GM23338 (cell line): ENCODE measurements around the gene PRKCD. TPM values are rescaled to one million over a fixed set of nuclear protein-coding genes. Genes with fewer than 3 reads are reported as not detected.

Experiments used
- ATAC-seq: fragments of 200-7000 bp; cut with Tn5 transposase; 3 replicates; pipeline ENCODE4 v1.9.1; 2020
- DNase-seq: peaks from one replicate; pipeline ENCODE4 v3.0.0-alpha.2; 2015; ENCODE audit warnings: low spot score
- H2AFZ ChIP-seq: fragments of 200-600 bp; sonication (generic); 2 replicates; pipeline ENCODE4 v1.8.0; 2016; ENCODE audit warnings: antibody characterized with exemption, mild to moderate bottlenecking, moderate library complexity
- H3F3A ChIP-seq: fragments of 200-600 bp; sonication (generic); replicated peaks from 2 replicates; pipeline ENCODE4 v1.8.0; 2017; ENCODE audit warnings: antibody characterized with exemption, mixed run types, low read depth
- H3K27ac ChIP-seq: fragments of 200-600 bp; sonication (generic); 2 replicates; pipeline ENCODE4 v1.6.1; 2016; ENCODE audit warnings: low read depth
- H3K27me3 ChIP-seq: fragments of 200-600 bp; sonication (generic); 2 replicates; pipeline ENCODE4 v1.8.0; 2016; ENCODE audit warnings: mild to moderate bottlenecking, mixed run types, moderate library complexity; ENCODE audit not compliant: insufficient read depth
- H3K36me3 ChIP-seq: fragments of 200-600 bp; sonication (generic); 2 replicates; pipeline ENCODE4 v1.8.0; 2016; ENCODE audit warnings: mild to moderate bottlenecking; ENCODE audit not compliant: insufficient read depth
- H3K4me1 ChIP-seq: fragments of 200-600 bp; sonication (generic); 2 replicates; pipeline ENCODE4 v1.8.0; 2016; ENCODE audit warnings: mild to moderate bottlenecking, moderate library complexity; ENCODE audit not compliant: insufficient read depth
- H3K4me2 ChIP-seq: fragments of 200-600 bp; sonication (generic); 2 replicates; pipeline ENCODE4 v1.7.1; 2017; ENCODE audit warnings: mixed run types
- H3K4me3 ChIP-seq: fragments of 200-600 bp; sonication (generic); 2 replicates; pipeline ENCODE4 v1.6.1; 2016; ENCODE audit warnings: mixed run types
- H3K79me2 ChIP-seq: fragments of 200-600 bp; sonication (generic); replicated peaks from 2 replicates; pipeline ENCODE4 v1.8.0; 2017; ENCODE audit warnings: mild to moderate bottlenecking; ENCODE audit not compliant: insufficient read depth
- H3K9me2 ChIP-seq: fragments of 200-600 bp; sonication (generic); 2 replicates; pipeline ENCODE4 v1.8.0; 2017; ENCODE audit not compliant: insufficient read depth
- H4K20me1 ChIP-seq: fragments of 200-600 bp; sonication (generic); replicated peaks from 2 replicates; pipeline ENCODE4 v1.8.0; 2017; ENCODE audit warnings: mild to moderate bottlenecking; ENCODE audit not compliant: insufficient read depth
- H3K27ac Mint-ChIP-seq: 2 replicates; pipeline ENCODE4 v1.8.0; 2020; ENCODE audit warnings: inconsistent platforms, mild to moderate bottlenecking, moderate library complexity, mixed read lengths
- H3K27me3 Mint-ChIP-seq: 3 replicates; pipeline ENCODE4 v1.8.0; 2022; ENCODE audit warnings: low read depth, mild to moderate bottlenecking, moderate library complexity, mixed read lengths, inconsistent platforms; ENCODE audit not compliant: insufficient read depth, poor library complexity
- H3K36me3 Mint-ChIP-seq: 3 replicates; pipeline ENCODE4 v1.8.0; 2021; ENCODE audit warnings: low read depth, mild to moderate bottlenecking, inconsistent platforms, moderate library complexity, mixed read lengths
- H3K4me1 Mint-ChIP-seq: 3 replicates; pipeline ENCODE4 v1.8.0; 2020; ENCODE audit warnings: mild to moderate bottlenecking, inconsistent platforms, mixed read lengths
- H3K4me3 Mint-ChIP-seq: 3 replicates; pipeline ENCODE4 v1.8.0; 2021; ENCODE audit warnings: moderate library complexity, mild to moderate bottlenecking, inconsistent platforms, mixed read lengths
- H3K9me3 Mint-ChIP-seq: 3 replicates; pipeline ENCODE4 v1.8.0; 2020; ENCODE audit warnings: moderate library complexity, mild to moderate bottlenecking, inconsistent platforms, mixed read lengths
- CREB1 ChIP-seq: fragments of 250-450 bp; sonication (Bioruptor Pico); IDR thresholded peaks from 2 replicates; pipeline ENCODE4 v1.5.0; 2020; ENCODE audit warnings: low read depth, mild to moderate bottlenecking, moderate library complexity
- EZH2phosphoT487 ChIP-seq: fragments of 200-600 bp; sonication (generic); IDR thresholded peaks from one replicate; pipeline ENCODE4 v1.8.1; 2018; ENCODE audit warnings: antibody characterized with exemption; ENCODE audit not compliant: unreplicated experiment
- JUNB ChIP-seq: IDR thresholded peaks from one replicate; pipeline ENCODE4 v1.6.1; 2016; ENCODE audit warnings: antibody characterized with exemption; ENCODE audit not compliant: unreplicated experiment
- STAT1 ChIP-seq: IDR thresholded peaks from one replicate; pipeline ENCODE4 v1.6.1; 2016; ENCODE audit warnings: antibody characterized with exemption; ENCODE audit not compliant: unreplicated experiment
- ZNF114 ChIP-seq: fragments of 250-450 bp; sonication (Bioruptor Pico); IDR thresholded peaks from 2 replicates; pipeline ENCODE4 v1.5.0; 2020; ENCODE audit warnings: mild to moderate bottlenecking, moderate library complexity
- ZNF331 ChIP-seq: fragments of 250-450 bp; sonication (Bioruptor Pico); IDR thresholded peaks from 2 replicates; pipeline ENCODE4 v1.5.0; 2020; ENCODE audit warnings: low read depth, mild to moderate bottlenecking, moderate library complexity
- polyA plus RNA-seq: library from polyadenylated mRNA; unstranded; fragments of >200 nt; fragmentation: Nextera tagmentation; extraction: Ambion mirVana; gene quantifications from 2 replicates; pipeline ENCODE4 v1.2.1, GENCODE V29; 2016
- total RNA-seq: library from RNA; depleted of rRNA; stranded (reverse); fragments of >200 nt; shearing (Covaris generic); gene quantifications from 2 replicates; pipeline ENCODE4 v1.2.3, GENCODE V29; 2014
- TF ChIP-seq, protein P1 (sequence below): IDR thresholded peaks from one replicate; pipeline ENCODE4 v1.6.1; 2018; ENCODE audit warnings: antibody characterized with exemption; ENCODE audit not compliant: unreplicated experiment
- TF ChIP-seq, protein P2 (sequence below), 2 experiments: fragments of 200-600 bp in 1 of 2; sonication (generic) in 1 of 2; conservative IDR thresholded peaks; 2 replicates each; pipeline versions ENCODE4 v1.5.1 to v1.6.1; 2016 to 2017; ENCODE audit warnings: antibody characterized with exemption in 2 of 2, low read depth in 2 of 2, mild to moderate bottlenecking in 2 of 2, moderate library complexity in 1 of 2
- TF ChIP-seq, protein P3 (sequence below): fragments of 250-450 bp; sonication (Bioruptor Pico); IDR thresholded peaks from 2 replicates; pipeline ENCODE4 v1.5.0; 2020; ENCODE audit warnings: mild to moderate bottlenecking, moderate library complexity

PRKCD gene
- total and polyA plus RNA-seq, 2 experiments from 2014 or later, result 11.3 to 11.8 TPM

DNA sequence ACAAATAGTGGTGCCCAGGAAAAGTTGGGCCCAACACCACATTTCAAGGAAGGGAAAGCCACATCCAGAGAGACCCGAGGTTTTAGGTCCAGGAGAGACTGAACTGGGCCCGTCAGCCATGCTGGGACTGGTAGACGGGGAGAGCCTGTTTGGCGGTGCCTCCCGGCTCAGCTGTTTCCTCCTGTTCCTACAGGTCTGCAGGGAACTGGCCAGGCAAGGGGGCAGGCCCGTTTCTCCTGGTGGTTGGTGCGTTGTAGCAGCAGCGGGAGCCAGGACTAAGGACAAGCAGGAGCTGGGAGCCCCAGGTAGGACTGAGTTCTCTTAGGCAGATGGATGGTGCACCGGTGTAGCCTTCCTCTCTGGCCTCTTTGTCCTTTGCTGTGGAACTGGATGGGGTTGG lies 3.9 kb downstream of the PRKCD start:
- H3K4me3 ChIP-seq, result no peak overlapping the region
- TF ChIP-seq JUNB, result no peak
- TF ChIP-seq ZNF114 (CRISPR knock-in tag), result no peak
- TF ChIP-seq ZNF331 (CRISPR knock-in tag), result no peak
- no peak for TF ChIP-seq EZH2phosphoT487
- TF ChIP-seq, protein P1, sequence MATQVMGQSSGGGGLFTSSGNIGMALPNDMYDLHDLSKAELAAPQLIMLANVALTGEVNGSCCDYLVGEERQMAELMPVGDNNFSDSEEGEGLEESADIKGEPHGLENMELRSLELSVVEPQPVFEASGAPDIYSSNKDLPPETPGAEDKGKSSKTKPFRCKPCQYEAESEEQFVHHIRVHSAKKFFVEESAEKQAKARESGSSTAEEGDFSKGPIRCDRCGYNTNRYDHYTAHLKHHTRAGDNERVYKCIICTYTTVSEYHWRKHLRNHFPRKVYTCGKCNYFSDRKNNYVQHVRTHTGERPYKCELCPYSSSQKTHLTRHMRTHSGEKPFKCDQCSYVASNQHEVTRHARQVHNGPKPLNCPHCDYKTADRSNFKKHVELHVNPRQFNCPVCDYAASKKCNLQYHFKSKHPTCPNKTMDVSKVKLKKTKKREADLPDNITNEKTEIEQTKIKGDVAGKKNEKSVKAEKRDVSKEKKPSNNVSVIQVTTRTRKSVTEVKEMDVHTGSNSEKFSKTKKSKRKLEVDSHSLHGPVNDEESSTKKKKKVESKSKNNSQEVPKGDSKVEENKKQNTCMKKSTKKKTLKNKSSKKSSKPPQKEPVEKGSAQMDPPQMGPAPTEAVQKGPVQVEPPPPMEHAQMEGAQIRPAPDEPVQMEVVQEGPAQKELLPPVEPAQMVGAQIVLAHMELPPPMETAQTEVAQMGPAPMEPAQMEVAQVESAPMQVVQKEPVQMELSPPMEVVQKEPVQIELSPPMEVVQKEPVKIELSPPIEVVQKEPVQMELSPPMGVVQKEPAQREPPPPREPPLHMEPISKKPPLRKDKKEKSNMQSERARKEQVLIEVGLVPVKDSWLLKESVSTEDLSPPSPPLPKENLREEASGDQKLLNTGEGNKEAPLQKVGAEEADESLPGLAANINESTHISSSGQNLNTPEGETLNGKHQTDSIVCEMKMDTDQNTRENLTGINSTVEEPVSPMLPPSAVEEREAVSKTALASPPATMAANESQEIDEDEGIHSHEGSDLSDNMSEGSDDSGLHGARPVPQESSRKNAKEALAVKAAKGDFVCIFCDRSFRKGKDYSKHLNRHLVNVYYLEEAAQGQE, result no peak
- TF ChIP-seq, protein P2, sequence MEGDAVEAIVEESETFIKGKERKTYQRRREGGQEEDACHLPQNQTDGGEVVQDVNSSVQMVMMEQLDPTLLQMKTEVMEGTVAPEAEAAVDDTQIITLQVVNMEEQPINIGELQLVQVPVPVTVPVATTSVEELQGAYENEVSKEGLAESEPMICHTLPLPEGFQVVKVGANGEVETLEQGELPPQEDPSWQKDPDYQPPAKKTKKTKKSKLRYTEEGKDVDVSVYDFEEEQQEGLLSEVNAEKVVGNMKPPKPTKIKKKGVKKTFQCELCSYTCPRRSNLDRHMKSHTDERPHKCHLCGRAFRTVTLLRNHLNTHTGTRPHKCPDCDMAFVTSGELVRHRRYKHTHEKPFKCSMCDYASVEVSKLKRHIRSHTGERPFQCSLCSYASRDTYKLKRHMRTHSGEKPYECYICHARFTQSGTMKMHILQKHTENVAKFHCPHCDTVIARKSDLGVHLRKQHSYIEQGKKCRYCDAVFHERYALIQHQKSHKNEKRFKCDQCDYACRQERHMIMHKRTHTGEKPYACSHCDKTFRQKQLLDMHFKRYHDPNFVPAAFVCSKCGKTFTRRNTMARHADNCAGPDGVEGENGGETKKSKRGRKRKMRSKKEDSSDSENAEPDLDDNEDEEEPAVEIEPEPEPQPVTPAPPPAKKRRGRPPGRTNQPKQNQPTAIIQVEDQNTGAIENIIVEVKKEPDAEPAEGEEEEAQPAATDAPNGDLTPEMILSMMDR (conservative IDR thresholded peaks at IDR 0.05; ENCODE audit: low read depth in 2 of 2), result no peak
- TF ChIP-seq STAT1, result no peak
- TF ChIP-seq, protein P3, sequence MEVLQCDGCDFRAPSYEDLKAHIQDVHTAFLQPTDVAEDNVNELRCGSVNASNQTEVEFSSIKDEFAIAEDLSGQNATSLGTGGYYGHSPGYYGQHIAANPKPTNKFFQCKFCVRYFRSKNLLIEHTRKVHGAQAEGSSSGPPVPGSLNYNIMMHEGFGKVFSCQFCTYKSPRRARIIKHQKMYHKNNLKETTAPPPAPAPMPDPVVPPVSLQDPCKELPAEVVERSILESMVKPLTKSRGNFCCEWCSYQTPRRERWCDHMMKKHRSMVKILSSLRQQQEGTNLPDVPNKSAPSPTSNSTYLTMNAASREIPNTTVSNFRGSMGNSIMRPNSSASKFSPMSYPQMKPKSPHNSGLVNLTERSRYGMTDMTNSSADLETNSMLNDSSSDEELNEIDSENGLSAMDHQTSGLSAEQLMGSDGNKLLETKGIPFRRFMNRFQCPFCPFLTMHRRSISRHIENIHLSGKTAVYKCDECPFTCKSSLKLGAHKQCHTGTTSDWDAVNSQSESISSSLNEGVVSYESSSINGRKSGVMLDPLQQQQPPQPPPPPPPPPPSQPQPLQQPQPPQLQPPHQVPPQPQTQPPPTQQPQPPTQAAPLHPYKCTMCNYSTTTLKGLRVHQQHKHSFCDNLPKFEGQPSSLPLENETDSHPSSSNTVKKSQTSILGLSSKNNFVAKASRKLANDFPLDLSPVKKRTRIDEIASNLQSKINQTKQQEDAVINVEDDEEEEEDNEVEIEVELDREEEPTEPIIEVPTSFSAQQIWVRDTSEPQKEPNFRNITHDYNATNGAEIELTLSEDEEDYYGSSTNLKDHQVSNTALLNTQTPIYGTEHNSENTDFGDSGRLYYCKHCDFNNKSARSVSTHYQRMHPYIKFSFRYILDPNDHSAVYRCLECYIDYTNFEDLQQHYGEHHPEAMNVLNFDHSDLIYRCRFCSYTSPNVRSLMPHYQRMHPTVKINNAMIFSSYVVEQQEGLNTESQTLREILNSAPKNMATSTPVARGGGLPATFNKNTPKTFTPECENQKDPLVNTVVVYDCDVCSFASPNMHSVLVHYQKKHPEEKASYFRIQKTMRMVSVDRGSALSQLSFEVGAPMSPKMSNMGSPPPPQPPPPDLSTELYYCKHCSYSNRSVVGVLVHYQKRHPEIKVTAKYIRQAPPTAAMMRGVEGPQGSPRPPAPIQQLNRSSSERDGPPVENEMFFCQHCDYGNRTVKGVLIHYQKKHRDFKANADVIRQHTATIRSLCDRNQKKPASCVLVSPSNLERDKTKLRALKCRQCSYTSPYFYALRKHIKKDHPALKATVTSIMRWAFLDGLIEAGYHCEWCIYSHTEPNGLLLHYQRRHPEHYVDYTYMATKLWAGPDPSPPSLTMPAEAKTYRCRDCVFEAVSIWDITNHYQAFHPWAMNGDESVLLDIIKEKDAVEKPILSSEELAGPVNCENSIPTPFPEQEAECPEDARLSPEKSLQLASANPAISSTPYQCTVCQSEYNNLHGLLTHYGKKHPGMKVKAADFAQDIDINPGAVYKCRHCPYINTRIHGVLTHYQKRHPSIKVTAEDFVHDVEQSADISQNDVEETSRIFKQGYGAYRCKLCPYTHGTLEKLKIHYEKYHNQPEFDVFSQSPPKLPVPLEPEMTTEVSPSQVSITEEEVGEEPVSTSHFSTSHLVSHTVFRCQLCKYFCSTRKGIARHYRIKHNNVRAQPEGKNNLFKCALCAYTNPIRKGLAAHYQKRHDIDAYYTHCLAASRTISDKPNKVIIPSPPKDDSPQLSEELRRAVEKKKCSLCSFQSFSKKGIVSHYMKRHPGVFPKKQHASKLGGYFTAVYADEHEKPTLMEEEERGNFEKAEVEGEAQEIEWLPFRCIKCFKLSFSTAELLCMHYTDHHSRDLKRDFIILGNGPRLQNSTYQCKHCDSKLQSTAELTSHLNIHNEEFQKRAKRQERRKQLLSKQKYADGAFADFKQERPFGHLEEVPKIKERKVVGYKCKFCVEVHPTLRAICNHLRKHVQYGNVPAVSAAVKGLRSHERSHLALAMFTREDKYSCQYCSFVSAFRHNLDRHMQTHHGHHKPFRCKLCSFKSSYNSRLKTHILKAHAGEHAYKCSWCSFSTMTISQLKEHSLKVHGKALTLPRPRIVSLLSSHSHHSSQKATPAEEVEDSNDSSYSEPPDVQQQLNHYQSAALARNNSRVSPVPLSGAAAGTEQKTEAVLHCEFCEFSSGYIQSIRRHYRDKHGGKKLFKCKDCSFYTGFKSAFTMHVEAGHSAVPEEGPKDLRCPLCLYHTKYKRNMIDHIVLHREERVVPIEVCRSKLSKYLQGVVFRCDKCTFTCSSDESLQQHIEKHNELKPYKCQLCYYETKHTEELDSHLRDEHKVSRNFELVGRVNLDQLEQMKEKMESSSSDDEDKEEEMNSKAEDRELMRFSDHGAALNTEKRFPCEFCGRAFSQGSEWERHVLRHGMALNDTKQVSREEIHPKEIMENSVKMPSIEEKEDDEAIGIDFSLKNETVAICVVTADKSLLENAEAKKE (CRISPR knock-in tag), result no peak
- TF ChIP-seq CREB1 (CRISPR knock-in tag), result no peak
- H3K4me3 Mint-ChIP-seq, result no peak overlapping the region
- H2AFZ ChIP-seq, result no peak overlapping the region
- peak; percentile 57 for DNase-seq
- H3K36me3 Mint-ChIP-seq, result no peaks in the 10 kb centered on the region; the same call in 2 of the 3 replicates
- no peaks in the 10 kb centered on the region for H3F3A ChIP-seq
- H3K4me1 ChIP-seq, result peaks cover 19% of the 10 kb centered on the region
- H4K20me1 ChIP-seq, result peaks cover 7% of the 10 kb centered on the region
- no peak overlapping the region for H3K4me2 ChIP-seq
- no peak overlapping the region for H3K27ac ChIP-seq
- H3K27me3 ChIP-seq, result peaks cover 8% of the 10 kb centered on the region; the same call in 1 of the 2 replicates
- H3K27me3 Mint-ChIP-seq, result peaks cover 24% of the 10 kb centered on the region
- 0 out of 2 replicates have a peak, but pooled peaks cover 12% of the 10 kb centered on the region for H3K79me2 ChIP-seq
- peaks cover 3% of the 10 kb centered on the region; the same call in 2 of the 3 replicates for H3K9me3 Mint-ChIP-seq
- H3K9me2 ChIP-seq, result no peaks in the 10 kb centered on the region
- peaks cover 41% of the 10 kb centered on the region for H3K4me1 Mint-ChIP-seq
- no peaks in the 10 kb centered on the region for H3K36me3 ChIP-seq
- H3K27ac Mint-ChIP-seq, result no peak overlapping the region
- ATAC-seq, result no peak
